B cell (primary cell): ENCODE results near the gene ATAD3A.

Experiments
- EZH2 ChIP-seq: IDR thresholded peaks from 2 replicates; pipeline ENCODE4 v1.6.1; 2012; ENCODE audit warnings: borderline replicate concordance, low read depth, mild to moderate bottlenecking, moderate library complexity, low read length; ENCODE audit not compliant: insufficient read depth, poor library complexity, severe bottlenecking
- TF ChIP-seq, protein P1 (sequence below): fragments of 200-600 bp; IDR thresholded peaks from one replicate; pipeline ENCODE4 v1.8.0; 2022; ENCODE audit warnings: antibody characterized with exemption, mild to moderate bottlenecking

DNA sequence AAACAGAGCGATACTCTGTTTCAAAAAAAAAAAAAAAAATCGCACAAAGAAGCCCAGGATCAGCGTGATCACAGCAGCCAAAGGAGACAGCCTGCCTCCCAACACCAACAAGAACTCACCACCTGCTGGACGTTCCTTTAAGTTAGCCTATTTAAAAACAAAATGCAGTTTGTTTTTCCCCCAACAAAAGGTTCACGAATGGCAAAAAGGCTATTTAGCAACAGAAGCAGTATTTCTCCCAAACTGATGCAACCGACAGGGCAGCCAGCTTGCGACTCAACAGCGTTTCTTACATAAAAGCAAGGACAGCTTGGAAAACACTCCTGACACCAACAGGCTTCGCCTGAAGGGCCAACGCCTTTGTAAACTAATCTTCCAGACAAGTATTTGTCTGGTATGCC lies 55.9 kb downstream of the ATAD3A start:
- TF ChIP-seq, protein P1, sequence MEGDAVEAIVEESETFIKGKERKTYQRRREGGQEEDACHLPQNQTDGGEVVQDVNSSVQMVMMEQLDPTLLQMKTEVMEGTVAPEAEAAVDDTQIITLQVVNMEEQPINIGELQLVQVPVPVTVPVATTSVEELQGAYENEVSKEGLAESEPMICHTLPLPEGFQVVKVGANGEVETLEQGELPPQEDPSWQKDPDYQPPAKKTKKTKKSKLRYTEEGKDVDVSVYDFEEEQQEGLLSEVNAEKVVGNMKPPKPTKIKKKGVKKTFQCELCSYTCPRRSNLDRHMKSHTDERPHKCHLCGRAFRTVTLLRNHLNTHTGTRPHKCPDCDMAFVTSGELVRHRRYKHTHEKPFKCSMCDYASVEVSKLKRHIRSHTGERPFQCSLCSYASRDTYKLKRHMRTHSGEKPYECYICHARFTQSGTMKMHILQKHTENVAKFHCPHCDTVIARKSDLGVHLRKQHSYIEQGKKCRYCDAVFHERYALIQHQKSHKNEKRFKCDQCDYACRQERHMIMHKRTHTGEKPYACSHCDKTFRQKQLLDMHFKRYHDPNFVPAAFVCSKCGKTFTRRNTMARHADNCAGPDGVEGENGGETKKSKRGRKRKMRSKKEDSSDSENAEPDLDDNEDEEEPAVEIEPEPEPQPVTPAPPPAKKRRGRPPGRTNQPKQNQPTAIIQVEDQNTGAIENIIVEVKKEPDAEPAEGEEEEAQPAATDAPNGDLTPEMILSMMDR: no peak
- TF ChIP-seq EZH2: no peak
